Thyroid gland (tissue), 4 donors: Measurements from ENCODE around the gene UBL4B. TPM values are rescaled to one million over a fixed set of nuclear protein-coding genes. Genes with fewer than 3 reads are reported as not detected.

ENCODE experiments used
- DNase-seq, 2 donors: peaks; one replicate each; pipeline ENCODE4 v3.0.0-alpha.2; 2019
- H3K27ac ChIP-seq, 3 donors: fragments of 200-600 bp; sonication (generic); 1 replicate in 2 of 3; 2 replicates in 1 of 3; pipeline ENCODE4 v1.5.1; 2016 to 2019; ENCODE audit warnings: mild to moderate bottlenecking in 1 of 3, moderate library complexity in 1 of 3
- H3K27me3 ChIP-seq: fragments of 200-600 bp; sonication (generic); one replicate; pipeline ENCODE4 v1.5.1; 2019
- H3K36me3 ChIP-seq, 2 donors: fragments of 200-600 bp; sonication (generic); one replicate each; pipeline ENCODE4 v1.5.1; 2016 to 2019
- H3K4me1 ChIP-seq, 2 donors: fragments of 200-600 bp; sonication (generic); one replicate each; pipeline ENCODE4 v1.5.1; 2017 to 2019
- H3K4me3 ChIP-seq, 3 donors: fragments of 200-600 bp; sonication (generic); replicated peaks in 1 of 3; 1 replicate in 2 of 3; 2 replicates in 1 of 3; pipeline ENCODE4 v1.5.1; 2016; ENCODE audit warnings: mild to moderate bottlenecking in 1 of 3
- H3K9me3 ChIP-seq: fragments of 200-600 bp; sonication (generic); one replicate; pipeline ENCODE4 v1.5.1; 2017
- POLR2A ChIP-seq, 2 donors: fragments of 450-650 bp; IDR thresholded peaks; one replicate each; pipeline ENCODE4 v1.6.1; 2017; ENCODE audit warnings: antibody characterized with exemption in 2 of 2, mild to moderate bottlenecking in 2 of 2, moderate library complexity in 1 of 2
- WGBS, 2 donors: methylation state at CpG; one replicate each; pipeline ENCODE4 v1.1.5; 2017; 5-methylcytosine and 5-hydroxymethylcytosine counted together
- intact Hi-C: fragments of 100-400 bp; cut with DNase I; formaldehyde crosslinking; loops from one replicate; pipeline ENCODE4 v1.15.1; 2023
- total RNA-seq, 4 donors: library from RNA; depleted of rRNA; stranded (reverse); fragments of >200 nt; gene quantifications; one replicate each; pipeline ENCODE4 v1.2.3, GENCODE V29; 2016
- TF ChIP-seq, protein P1 (sequence below), 6 experiments: fragments of 200-600 bp in 3 of 6; fragments of 450-650 bp in 3 of 6; sonication (generic) in 3 of 6; IDR thresholded peaks; one replicate each; pipeline ENCODE4 v1.5.1; 2016 to 2019; ENCODE audit warnings: antibody characterized with exemption in 6 of 6, mild to moderate bottlenecking in 2 of 6, inconsistent platforms in 1 of 6, moderate library complexity in 1 of 6

Gene UBL4B
- total RNA-seq, 4 donors from 2014 or later = 0.27 TPM; not detected in 3

DNA sequence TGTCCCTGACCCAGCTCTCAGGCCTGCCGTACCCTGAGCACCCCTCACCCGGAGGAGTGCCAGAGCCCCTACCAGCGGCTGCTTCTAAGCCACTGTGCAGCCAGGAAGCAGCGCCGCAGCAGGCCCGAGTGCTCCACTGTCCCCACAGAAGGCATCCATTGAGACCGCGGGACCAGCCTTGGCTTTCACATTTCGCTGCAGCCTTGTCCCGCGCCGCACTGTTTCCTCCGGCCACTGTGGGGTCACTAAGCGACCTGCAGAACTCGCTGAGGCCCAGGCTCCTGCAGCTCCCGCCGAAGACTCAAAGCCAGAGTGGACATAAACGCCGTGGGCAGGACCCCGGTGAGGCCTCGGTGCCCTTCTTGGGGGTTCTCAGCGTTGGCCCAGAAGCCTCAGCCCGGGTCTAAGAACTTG lies 44.8 kb upstream of the UBL4B start:
- intact Hi-C loops = no loop called here
- WGBS, 2 donors = 53 to 71% methylated on average over 13 to 17 of the region's 23 CpGs
- TF ChIP-seq POLR2A (IDR thresholded peaks at IDR 0.05) = no peak
- TF ChIP-seq, protein P1, sequence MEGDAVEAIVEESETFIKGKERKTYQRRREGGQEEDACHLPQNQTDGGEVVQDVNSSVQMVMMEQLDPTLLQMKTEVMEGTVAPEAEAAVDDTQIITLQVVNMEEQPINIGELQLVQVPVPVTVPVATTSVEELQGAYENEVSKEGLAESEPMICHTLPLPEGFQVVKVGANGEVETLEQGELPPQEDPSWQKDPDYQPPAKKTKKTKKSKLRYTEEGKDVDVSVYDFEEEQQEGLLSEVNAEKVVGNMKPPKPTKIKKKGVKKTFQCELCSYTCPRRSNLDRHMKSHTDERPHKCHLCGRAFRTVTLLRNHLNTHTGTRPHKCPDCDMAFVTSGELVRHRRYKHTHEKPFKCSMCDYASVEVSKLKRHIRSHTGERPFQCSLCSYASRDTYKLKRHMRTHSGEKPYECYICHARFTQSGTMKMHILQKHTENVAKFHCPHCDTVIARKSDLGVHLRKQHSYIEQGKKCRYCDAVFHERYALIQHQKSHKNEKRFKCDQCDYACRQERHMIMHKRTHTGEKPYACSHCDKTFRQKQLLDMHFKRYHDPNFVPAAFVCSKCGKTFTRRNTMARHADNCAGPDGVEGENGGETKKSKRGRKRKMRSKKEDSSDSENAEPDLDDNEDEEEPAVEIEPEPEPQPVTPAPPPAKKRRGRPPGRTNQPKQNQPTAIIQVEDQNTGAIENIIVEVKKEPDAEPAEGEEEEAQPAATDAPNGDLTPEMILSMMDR (IDR thresholded peaks at IDR 0.05) = no peak
- Histone ChIP-seq H3K4me1 (peaks cover 21 to 26% of the 10 kb centered on the region in 2 donors), H3K4me3 (no peak overlapping the region), H3K36me3 (no peaks in the 10 kb centered on the region), H3K27ac (no peak overlapping the region), H3K27me3 (peaks cover 39% of the 10 kb centered on the region), H3K9me3 (no peaks in the 10 kb centered on the region)
- DNase-seq = no peak

DNA sequence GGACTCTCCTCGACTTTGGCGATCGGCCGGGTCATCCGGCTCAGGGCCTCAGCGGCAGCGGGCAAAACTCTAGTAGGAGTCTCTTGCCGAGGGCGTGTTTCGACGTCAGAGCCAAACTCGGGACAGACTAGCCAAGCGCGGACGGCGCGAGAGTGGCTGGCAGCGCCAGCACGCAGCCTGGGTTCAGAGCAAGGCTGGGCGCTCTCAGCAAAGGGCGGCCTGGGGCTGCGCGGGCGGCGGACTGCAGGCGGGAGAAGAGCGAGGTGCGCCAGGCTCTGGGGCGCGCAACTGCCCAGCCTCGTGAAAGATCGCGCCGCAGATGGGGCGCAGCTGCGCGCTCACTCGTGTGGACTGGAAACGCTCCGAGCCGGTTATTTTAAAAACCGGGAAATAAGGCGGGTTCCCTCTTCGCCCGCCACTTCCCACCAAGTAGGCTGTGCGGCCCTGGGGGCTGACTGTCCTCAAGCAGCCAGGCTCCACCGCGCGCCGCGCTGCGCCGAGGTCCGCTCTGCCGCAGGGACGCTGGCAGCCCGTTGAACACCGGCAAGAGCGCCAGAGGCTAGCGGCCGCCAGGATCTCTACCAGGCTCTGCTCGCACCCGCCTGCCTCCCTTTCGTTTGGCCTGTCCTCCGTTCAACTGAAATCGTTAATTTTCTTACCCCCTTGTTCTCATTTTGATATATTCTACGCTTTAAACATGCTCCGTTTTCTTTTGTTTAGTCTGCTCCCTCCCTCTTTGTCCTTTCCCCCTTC lies 44.2 kb upstream of the UBL4B start:
- H3K4me1 ChIP-seq = peaks cover 21 to 26% of the 10 kb centered on the region in 2 donors
- WGBS, 2 donors = 11 to 12% methylated on average over 39 to 41 of the region's 68 CpGs
- H3K9me3 ChIP-seq = no peaks in the 10 kb centered on the region
- no peak overlapping the region for H3K4me3 ChIP-seq
- no peak for TF ChIP-seq POLR2A (IDR thresholded peaks at IDR 0.05)
- TF ChIP-seq, protein P1 (IDR thresholded peaks at IDR 0.05) = no peak
- intact Hi-C loops = no loop called here
- DNase-seq = peak; percentile 32 to 33
- no peak overlapping the region for H3K27ac ChIP-seq
- peaks cover 39% of the 10 kb centered on the region for H3K27me3 ChIP-seq
- H3K36me3 ChIP-seq = no peaks in the 10 kb centered on the region

DNA sequence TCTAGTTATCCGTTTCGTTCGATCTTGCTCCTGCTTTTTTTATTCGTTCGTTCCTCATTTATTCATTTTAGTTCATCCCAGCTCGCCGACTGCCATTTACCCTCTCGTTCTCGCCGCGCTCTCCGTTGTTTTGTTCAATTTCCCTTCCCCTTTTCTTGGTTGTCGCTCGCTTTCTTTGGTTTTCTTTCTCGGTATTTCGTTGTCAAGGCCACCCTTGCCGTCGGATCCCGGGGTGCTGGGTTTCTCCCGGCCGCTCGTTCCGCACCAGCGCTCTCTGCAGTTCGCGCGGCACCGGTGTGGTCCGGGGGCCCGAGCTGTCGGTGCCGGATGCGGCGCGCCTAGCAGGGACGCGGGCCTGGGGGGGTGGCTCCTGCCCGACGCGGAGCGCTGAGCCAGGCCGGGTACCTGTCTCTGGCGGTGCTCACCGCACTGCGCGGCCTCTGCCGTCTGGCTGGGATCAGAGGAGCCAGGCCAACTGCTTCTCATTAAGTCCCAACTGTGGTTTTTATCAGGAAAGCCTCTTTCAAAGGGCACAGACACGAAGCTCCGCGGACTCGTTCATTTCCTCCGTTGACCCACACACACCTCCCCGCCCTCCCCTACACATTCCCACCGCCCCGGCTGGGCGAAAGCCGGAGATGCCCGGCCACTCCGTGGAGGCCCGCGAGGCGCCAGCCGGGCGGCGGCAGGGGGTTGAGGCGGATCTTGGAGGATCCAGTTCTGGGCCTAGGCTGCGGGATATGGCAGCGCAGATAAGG lies 43.4 kb upstream of the UBL4B start:
- Histone ChIP-seq H3K27me3 (peaks cover 39% of the 10 kb centered on the region), H3K4me3 (no peak overlapping the region), H3K4me1 (peaks cover 21 to 26% of the 10 kb centered on the region in 2 donors), H3K36me3 (no peaks in the 10 kb centered on the region), H3K9me3 (no peaks in the 10 kb centered on the region), H3K27ac (no peak overlapping the region)
- intact Hi-C loops = no loop called here
- DNase-seq = no peak
- TF ChIP-seq, protein P1 (IDR thresholded peaks at IDR 0.05) = no peak
- no peak for TF ChIP-seq POLR2A (IDR thresholded peaks at IDR 0.05)
- 6 to 7% methylated on average over 47 to 64 of the region's 68 CpGs for WGBS, 2 donors

DNA sequence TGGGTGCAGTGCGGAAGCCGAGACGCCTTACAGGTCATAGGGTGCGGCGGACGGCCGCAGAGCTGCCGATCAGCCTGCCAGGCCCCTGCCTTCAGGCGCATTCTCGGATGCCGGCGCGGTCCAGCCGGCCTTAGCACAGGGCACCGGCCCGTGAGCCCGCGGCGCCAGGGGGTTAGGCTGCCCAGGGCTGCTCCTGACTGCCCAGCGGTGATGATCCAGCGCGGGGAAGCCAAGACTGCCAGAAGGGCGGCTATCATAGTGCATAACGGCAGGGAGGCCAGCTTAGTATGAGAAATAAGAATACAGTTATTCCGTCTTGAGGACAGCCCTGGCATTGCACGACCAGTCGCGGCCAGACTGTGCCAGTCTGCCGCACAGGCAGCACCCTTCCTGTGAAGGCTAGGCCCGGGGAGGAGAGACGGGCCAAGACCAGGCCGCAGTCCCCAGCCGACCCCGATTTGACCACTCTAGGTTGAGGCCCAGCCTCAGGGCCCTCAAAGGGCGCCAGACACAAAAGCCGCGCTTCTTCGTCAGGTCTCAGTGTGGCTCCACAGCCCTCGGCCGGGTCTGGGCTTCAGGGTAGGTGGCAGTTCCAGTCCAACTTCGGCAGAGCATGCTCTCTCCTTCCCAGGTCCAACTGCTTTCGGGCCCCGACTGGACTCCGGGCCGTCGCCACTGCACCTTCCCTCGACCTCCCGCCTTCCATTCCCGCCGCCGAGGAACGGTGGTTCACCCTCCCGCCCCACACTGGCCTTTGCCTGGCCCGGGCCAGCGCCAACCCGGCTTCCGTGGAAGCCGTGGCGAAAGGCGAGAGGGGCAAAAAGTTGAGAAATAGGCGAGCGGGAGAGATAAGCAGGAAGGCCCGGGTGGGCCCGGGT lies 42.6 kb upstream of the UBL4B start:
- Histone ChIP-seq H3K27me3 (peaks cover 39% of the 10 kb centered on the region), H3K4me3 (no peak overlapping the region), H3K36me3 (no peaks in the 10 kb centered on the region), H3K27ac (no peak overlapping the region), H3K9me3 (no peaks in the 10 kb centered on the region), H3K4me1 (peaks cover 21 to 26% of the 10 kb centered on the region in 2 donors)
- TF ChIP-seq, protein P1 (IDR thresholded peaks at IDR 0.05) = no peak
- intact Hi-C loops = no loop called here
- DNase-seq = no peak
- 27 to 41% methylated on average over 22 to 33 of the region's 64 CpGs for WGBS, 2 donors
